ENCODE results near the gene AFMID.

Gene AFMID

GRCh38 chr17:78180083-78180482 is 7.1 kb upstream of the AFMID start:
- no peak for DNase-seq

GRCh38 chr17:78180508-78180907 is 6.7 kb upstream of the AFMID start:
- no peak for DNase-seq

DNA sequence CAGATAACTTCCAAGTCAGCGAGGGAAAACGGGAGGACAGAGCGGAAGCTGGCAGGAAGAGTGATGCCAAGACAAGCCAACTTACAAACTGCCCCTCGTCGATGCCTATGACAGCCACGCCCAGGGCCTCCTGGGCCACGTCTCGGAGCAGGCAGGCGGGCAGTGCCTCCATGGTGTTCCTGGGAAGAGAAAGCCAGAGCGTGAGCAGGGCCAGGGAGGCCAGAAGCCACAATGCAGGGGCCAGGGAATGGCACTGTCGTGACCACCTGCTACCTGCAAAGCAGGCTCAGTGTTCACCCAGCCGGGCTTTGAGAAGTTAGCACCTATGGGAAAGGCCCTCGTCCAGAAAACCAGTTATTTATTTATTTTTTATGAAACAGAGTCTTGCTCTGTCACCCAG is 4.7 kb upstream of the AFMID start:
- no peak for DNase-seq

GRCh38 chr17:78183916-78184315 is 3.2 kb upstream of the AFMID start:
- DNase-seq, result no peak

DNA sequence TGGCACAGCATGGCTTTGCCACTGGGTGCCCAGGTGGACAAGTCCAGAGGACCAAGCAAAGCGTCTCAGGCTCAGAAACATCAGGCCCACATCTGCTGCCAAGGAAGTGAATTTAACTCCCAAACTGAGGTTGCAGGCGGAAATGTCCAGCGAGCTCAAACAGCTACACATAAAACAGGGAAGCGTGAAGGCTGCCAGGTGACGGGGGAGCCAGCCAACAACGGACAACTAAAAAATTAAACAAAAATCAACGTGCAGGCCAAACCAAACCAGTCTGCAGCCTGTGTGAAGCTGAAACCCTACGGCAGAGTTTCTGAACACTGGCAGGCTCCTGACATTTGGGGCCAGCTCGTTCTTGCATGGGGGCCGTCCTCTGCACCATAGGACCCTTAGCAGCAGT is 2.8 kb upstream of the AFMID start:
- no peak for DNase-seq

DNA sequence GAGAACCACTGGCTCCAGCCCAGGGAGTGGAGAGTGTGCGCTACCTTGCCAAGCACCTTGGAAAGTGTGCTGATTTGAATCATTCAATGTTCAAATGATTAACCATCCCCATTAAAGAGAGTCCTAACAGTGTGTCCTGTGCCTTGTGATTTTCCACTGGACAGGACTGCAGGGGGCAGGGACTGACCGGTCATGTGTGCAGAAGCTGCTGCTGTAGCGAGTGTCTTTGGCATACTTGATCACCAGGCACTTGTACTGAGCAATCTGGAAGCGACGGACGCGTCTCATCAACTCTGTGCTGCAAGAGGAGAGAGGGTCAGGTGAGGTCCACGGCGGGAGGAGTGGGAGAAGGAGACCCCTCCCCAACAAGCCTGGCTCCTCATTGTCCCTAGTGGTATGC is 2.3 kb upstream of the AFMID start:
- DNase-seq, result no peak

DNA sequence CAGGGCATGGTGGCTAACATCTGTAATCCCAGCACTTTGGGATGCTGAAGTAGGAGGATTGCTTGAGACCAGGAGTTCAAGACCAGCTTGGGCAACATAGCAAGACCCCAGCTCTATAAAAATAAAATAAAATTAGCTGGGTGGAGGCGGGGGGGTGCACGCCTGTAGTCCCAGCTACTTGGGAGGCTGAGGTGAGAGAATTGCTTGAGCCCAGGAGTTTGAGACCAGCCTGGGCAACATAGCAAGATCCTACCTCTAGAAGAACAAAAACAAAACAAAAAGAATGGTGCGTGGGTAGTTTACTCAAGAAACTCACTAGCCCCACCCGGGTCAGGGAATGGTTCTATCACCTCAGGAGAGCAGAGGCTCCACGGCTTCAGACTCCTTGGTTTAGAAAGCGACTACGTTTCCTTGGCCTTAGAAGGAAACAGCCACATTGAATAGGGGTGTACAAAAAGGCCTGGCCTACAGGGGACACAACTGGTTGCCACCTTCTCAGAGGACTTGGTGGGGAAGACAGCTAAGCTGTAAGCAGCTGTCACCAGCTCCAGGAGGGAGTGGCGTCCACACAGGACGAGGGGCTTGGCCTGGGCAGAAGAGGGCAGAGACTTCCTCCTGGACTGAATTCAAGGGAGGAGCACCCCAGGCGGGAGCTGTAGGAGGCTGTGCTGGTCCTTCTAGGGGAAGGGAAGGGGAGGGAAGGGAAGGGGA is 1.0 kb upstream of the AFMID start:
- no peak for DNase-seq

DNA sequence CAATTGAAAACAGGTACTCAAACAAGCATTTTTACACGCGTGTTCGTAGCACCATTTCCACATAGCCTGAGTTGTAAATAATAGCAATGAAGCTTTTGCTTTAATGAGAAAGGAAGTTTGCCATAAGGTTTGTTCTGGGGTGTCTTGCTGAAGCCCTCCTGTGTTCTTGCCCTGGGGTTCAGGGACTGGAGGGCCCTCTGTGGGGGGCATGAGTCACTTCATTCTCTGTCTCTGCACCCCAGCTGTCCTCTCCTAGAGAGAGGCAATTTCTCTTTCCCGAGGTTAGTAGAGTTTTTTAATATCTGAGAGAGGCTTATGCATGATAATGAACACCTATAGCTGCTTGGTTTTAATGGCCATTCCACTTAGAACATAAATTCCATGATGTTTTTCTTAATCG is 9.6 kb downstream of the AFMID start:
- no peak for DNase-seq

GRCh38 chr17:78197147-78197832 is 10.1 kb downstream of the AFMID start:
- no peak for DNase-seq

DNA sequence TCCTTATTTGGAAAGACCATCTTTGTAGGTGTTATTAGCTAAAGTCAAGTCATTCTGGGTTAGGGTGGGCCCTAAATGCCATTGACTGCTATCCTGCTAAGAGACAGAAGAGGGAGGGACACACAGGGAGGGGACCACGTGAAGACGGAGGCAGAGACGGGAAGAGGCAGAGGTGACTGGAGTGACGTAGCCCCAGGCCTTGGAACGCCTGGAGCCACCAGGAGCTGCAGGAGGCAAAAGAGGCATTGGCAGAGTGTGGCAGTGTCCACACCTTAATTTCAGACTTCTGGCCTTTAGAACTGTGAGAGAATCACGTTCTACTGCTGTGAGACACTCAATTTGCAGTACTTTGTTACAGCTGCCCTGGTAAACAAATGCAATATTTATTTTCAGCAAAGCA is 13.3 kb downstream of the AFMID start:
- no peak for DNase-seq

DNA sequence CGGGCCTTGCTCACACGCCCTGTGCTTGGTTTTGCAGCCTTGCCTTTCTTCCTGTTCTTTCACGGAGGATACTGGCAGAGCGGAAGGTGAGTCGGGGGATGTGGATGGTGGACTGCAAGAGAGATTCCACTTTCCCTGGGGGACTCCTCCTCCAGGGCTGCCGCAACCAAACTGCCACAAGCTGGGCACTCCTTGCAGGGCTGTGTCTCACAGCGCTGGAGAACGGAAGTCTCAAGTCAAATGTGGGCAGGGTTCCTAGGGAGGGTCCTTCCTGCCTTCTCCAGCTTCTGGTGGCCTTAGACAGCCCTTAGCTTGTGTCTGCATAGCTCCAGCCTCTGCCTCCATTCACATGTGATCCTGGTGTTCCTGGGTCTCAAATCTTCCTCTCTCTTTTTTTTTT is 15.5 kb downstream of the AFMID start:
- no peak for DNase-seq

DNA sequence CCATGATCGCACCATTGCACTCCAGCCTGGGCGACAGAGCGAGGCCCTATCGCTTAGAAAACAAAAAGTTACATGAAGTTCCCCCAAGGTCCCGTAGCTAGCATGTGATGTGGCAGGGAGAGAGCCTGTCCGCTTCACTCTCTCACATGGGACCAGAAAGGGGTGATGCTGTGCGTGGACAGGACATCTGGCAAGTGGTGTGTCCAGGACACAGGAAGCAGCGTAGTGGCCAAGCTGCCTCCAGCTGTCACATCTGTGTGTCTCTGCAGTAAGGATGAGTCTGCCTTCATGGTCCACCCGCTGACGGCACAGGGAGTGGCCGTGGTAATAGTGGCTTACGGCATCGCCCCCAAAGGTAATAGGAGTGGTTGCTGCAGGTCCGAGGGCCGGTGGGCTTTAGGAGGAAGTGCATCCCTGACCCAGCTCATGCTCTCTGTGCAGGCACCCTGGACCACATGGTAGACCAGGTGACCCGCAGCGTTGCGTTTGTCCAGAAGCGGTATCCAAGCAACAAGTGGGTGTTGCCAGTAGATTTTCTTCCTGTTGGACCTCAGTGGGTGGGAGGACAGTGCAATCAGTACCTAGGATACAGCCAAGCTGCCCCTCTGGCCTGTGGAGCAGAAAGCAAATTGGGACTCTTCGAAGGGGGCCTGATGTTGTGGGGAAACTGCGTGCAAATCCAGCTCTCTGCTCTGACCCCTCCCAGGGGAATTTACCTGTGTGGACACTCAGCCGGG is 17.4 kb downstream of the AFMID start:
- DNase-seq, result no peak

GRCh38 chr17:78205124-78205775 is 18.1 kb downstream of the AFMID start:
- DNase-seq, result no peak

- no peak for DNase-seq
Observed at GRCh38 chr17:78206298-78206697, 19.1 kb downstream of the AFMID start.

GRCh38 chr17:78208486-78208885 is 21.3 kb downstream of the AFMID start:
- DNase-seq, result no peak

- DNase-seq, result no peak
Observed at GRCh38 chr17:78210111-78210510, 22.9 kb downstream of the AFMID start.

DNA sequence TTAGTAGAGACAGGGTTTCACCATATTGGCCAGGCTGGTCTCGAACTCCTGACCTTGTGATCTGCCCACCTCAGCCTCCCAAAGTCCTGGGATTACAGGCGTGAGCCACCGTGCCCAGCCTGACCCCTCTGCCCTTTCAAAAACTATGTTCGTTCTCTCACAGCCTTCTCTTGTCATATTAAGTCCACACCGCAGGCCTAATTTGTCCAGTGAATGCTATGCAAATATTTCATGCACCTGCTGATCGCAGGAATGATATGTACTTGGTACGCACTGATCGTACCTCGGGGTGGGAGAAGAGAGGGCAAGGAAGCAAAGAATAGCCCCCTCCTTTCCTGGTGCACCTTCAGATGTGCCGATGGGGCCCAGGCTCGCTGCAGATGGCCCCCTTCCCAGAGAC is 23.9 kb downstream of the AFMID start:
- no peak for DNase-seq

DNA sequence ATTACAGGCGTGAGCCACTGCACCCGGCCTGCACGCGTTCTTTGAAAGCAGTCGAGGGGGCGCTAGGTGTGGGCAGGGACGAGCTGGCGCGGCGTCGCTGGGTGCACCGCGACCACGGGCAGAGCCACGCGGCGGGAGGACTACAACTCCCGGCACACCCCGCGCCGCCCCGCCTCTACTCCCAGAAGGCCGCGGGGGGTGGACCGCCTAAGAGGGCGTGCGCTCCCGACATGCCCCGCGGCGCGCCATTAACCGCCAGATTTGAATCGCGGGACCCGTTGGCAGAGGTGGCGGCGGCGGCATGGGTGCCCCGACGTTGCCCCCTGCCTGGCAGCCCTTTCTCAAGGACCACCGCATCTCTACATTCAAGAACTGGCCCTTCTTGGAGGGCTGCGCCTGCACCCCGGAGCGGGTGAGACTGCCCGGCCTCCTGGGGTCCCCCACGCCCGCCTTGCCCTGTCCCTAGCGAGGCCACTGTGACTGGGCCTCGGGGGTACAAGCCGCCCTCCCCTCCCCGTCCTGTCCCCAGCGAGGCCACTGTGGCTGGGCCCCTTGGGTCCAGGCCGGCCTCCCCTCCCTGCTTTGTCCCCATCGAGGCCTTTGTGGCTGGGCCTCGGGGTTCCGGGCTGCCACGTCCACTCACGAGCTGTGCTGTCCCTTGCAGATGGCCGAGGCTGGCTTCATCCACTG is 27.0 kb downstream of the AFMID start, which contains the start of gene BIRC5:
Gene BIRC5 (plus strand): TSS at position 238 of the 690 bp plus-strand sequence. CDS start 64 bp downstream, at position 302.
- peak; percentile 87 to 88 for DNase-seq

DNA sequence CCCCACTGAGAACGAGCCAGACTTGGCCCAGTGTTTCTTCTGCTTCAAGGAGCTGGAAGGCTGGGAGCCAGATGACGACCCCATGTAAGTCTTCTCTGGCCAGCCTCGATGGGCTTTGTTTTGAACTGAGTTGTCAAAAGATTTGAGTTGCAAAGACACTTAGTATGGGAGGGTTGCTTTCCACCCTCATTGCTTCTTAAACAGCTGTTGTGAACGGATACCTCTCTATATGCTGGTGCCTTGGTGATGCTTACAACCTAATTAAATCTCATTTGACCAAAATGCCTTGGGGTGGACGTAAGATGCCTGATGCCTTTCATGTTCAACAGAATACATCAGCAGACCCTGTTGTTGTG is 27.5 kb downstream of the AFMID start:
- DNase-seq, result no peak

- DNase-seq, result no peak
Observed at GRCh38 chr17:78219396-78220150, 32.4 kb downstream of the AFMID start.

- DNase-seq, result no peak
Observed at GRCh38 chr17:78223061-78223460, 35.9 kb downstream of the AFMID start.

- DNase-seq, result no peak
Observed at GRCh38 chr17:78223765-78224164, 36.6 kb downstream of the AFMID start.

Data from CD4-positive, alpha-beta T cell treated with Interleukin-1 beta for 1 hour (primary cell).